A673 (cell line): ENCODE measurements around the gene HACD1.

Experiments
- CTCF ChIP-seq: fragments of 300-800, 200-600 bp; sonication (generic); conservative IDR thresholded peaks from 2 replicates; pipeline ENCODE4 v1.5.1; 2017; ENCODE audit warnings: low read depth, mild to moderate bottlenecking, antibody characterized with exemption, low read length, moderate library complexity, mixed read lengths
- EZH2 ChIP-seq: fragments of 200-600 bp; sonication (generic); IDR thresholded peaks from 2 replicates; pipeline ENCODE4 v1.6.1; 2017; ENCODE audit warnings: borderline replicate concordance, low read depth, mild to moderate bottlenecking, mixed read lengths, antibody characterized with exemption, low read length; ENCODE audit not compliant: poor library complexity, severe bottlenecking

GRCh38 chr10:17624996-17625395 lies 7.8 kb upstream of the HACD1 start:
- TF ChIP-seq CTCF (no peak), EZH2 (no peak)
